Panc1 (cell line): ENCODE results near the gene FARP1. TPM values are rescaled to one million over a fixed set of nuclear protein-coding genes. Genes with fewer than 3 reads are reported as not detected.

ENCODE experiments used
- ATAC-seq: fragments of 200-7000 bp; cut with Tn5 transposase; 2 replicates; pipeline ENCODE4 v1.9.1; 2020; ENCODE audit warnings: mild to moderate bottlenecking, moderate library complexity
- BruUV-seq: library from RNA; stranded (reverse); fragments of 400-500 nt; replicated peaks from 2 replicates; lab custom pipeline; 2021; lab: Mats Ljungman, UMichigan
- CTCF ChIA-PET: fragments of 300-600 bp; sonication (Branson Sonifier 250); formaldehyde crosslinking; loops from one replicate; lab custom pipeline; 2022; ENCODE audit warnings: antibody characterized with exemption; lab: Charles Lee
- POLR2A ChIA-PET: fragments of 300-600 bp; sonication (Branson Sonifier 250); formaldehyde crosslinking; loops from one replicate; lab custom pipeline; 2022; ENCODE audit warnings: antibody characterized with exemption; lab: Charles Lee
- DNase-seq: peaks from one replicate; pipeline ENCODE4 v3.0.0-alpha.2; 2010; ENCODE audit warnings: low read depth, low spot score
- H3K27ac ChIP-seq: 2 replicates; pipeline ENCODE4 v1.5.1; 2011; ENCODE audit warnings: mild to moderate bottlenecking, low read length, inconsistent platforms
- H3K27me3 ChIP-seq: fragments of 200-500 bp; sonication (Bioruptor generic); 2 replicates; pipeline ENCODE4 v1.6.0; 2014; ENCODE audit warnings: low read length, inconsistent platforms; ENCODE audit not compliant: control insufficient read depth, insufficient read depth
- H3K36me3 ChIP-seq: fragments of 200-500 bp; sonication (Bioruptor generic); 2 replicates; pipeline ENCODE4 v1.5.1; 2014; ENCODE audit warnings: inconsistent platforms, mild to moderate bottlenecking, low read length, moderate library complexity; ENCODE audit not compliant: control insufficient read depth, insufficient read depth
- H3K4me1 ChIP-seq: 2 replicates; pipeline ENCODE4 v1.5.1; 2011; ENCODE audit warnings: inconsistent platforms, mild to moderate bottlenecking, low read length, moderate library complexity; ENCODE audit not compliant: control insufficient read depth, insufficient read depth
- H3K4me3 ChIP-seq, 2 experiments: 2 replicates each; pipeline ENCODE4 v1.5.1; 2011 to 2012; ENCODE audit warnings: low read depth in 2 of 2, low read length in 2 of 2, mild to moderate bottlenecking in 2 of 2, inconsistent platforms in 1 of 2, moderate library complexity in 1 of 2
- H3K9me3 ChIP-seq: fragments of 200-500 bp; sonication (Bioruptor generic); 2 replicates; pipeline ENCODE4 v1.5.1; 2014; ENCODE audit warnings: low read depth, mild to moderate bottlenecking, inconsistent platforms, low read length, moderate library complexity; ENCODE audit not compliant: control insufficient read depth, insufficient read depth
- CTCF ChIP-seq: fragments of 450-650 bp; IDR thresholded peaks from 2 replicates; pipeline ENCODE4 v1.5.1; 2017; ENCODE audit warnings: mild to moderate bottlenecking
- POLR2AphosphoS5 ChIP-seq: IDR thresholded peaks from 2 replicates; pipeline ENCODE4 v1.6.1; 2012; ENCODE audit warnings: mild to moderate bottlenecking, low read depth, low read length, moderate library complexity
- REST ChIP-seq, 2 experiments: IDR thresholded peaks; 2 replicates each; pipeline ENCODE4 v1.6.1; 2011 to 2012; ENCODE audit warnings: low read depth in 2 of 2, control low read depth in 1 of 2, low read length in 1 of 2, mild to moderate bottlenecking in 1 of 2, moderate library complexity in 1 of 2; ENCODE audit not compliant: insufficient read depth in 1 of 2
- SIN3A ChIP-seq: IDR thresholded peaks from 2 replicates; pipeline ENCODE4 v1.6.1; 2012; ENCODE audit warnings: low read depth, mild to moderate bottlenecking, low read length, moderate library complexity, borderline replicate concordance; ENCODE audit not compliant: insufficient read depth
- TCF7L2 ChIP-seq: IDR thresholded peaks from 2 replicates; pipeline ENCODE4 v1.6.1; 2011; ENCODE audit warnings: mild to moderate bottlenecking, low read depth, low read length, inconsistent platforms
- in situ Hi-C: cut with HindIII; loops from 2 replicates; pipeline ENCODE4 v1.10.0; 2016; ENCODE audit warnings: low sequenced_read_pairs, low pct_unique_long_range_greater_than_20kb
- intact Hi-C: fragments of 100-400 bp; cut with micrococcal nuclease; formaldehyde crosslinking; loops from one replicate; pipeline ENCODE4 v1.10.0; 2022; ENCODE audit not compliant: unreplicated experiment
- total RNA-seq: library from RNA; stranded (reverse); gene quantifications from one replicate; pipeline ENCODE4 v1.2.1, GENCODE V29; 2021; ENCODE audit not compliant: unreplicated experiment

The FARP1 gene
- total RNA-seq, 1 experiment from 2014 or later, result 61.9 TPM

GRCh38 chr13:98428256-98428966, 285.5 kb downstream of the FARP1 start:
- CTCF ChIA-PET, result no interaction called here
- in situ Hi-C loops, result no loop called here
- H3K4me1 ChIP-seq, result no peaks in the 10 kb centered on the region
- no peaks in the 10 kb centered on the region for H3K36me3 ChIP-seq
- H3K4me3 ChIP-seq, result no peak overlapping the region
- intact Hi-C loops, result loop anchor here (10.0 kb wide), 1 partner anchor 294 kb away; no protein-coding TSS in a partner anchor
- no peaks in the 10 kb centered on the region for H3K9me3 ChIP-seq
- no TSS peak for BruUV-seq
- no peak for DNase-seq
- TF ChIP-seq TCF7L2 (no peak), CTCF (no peak)
- H3K27ac ChIP-seq, result no peak overlapping the region
- ATAC-seq, result no peak
- POLR2A ChIA-PET, result no interaction called here
- H3K27me3 ChIP-seq, result no peaks in the 10 kb centered on the region

GRCh38 chr13:98429081-98429480, 286.2 kb downstream of the FARP1 start:
- H3K27ac ChIP-seq, result no peak overlapping the region
- no peaks in the 10 kb centered on the region for H3K9me3 ChIP-seq
- ChIA-PET CTCF (no interaction called here), POLR2A (no interaction called here)
- no peaks in the 10 kb centered on the region for H3K4me1 ChIP-seq
- intact Hi-C loops (loop anchor here (10.0 kb wide), 1 partner anchor 294 kb away; no protein-coding TSS in a partner anchor), in situ Hi-C loops (no loop called here)
- ATAC-seq (no peak), DNase-seq (no peak)
- H3K36me3 ChIP-seq, result no peaks in the 10 kb centered on the region
- H3K4me3 ChIP-seq, result no peak overlapping the region
- BruUV-seq, result no TSS peak
- no peak for TF ChIP-seq REST (IDR thresholded peaks at IDR 0.05; ENCODE audit: insufficient read depth in 1 of 2, low read depth in 2 of 2, low read length in 1 of 2)
- no peak for TF ChIP-seq CTCF
- no peak for TF ChIP-seq TCF7L2
- TF ChIP-seq SIN3A, result no peak
- TF ChIP-seq POLR2AphosphoS5, result no peak
- no peaks in the 10 kb centered on the region for H3K27me3 ChIP-seq
